ENCODE data around the gene GUCY1B1. TPM values are rescaled to one million over a fixed set of nuclear protein-coding genes. Genes with fewer than 3 reads are reported as not detected.
A peak's percentile ranks its signal among the peaks of the same experiment; 100 is the strongest.

Gene GUCY1B1
- polyA plus RNA-seq (2012; rRNA removed), result 0.36 and 0.38 TPM in 2 replicates
- 0.51 and 0.54 TPM in 2 replicates for polyA plus RNA-seq (2012; cell fraction: cytosol; rRNA removed)
- 0.20 and 0.33 TPM in 2 replicates for polyA plus RNA-seq (2012; cell fraction: nucleus; rRNA removed)

DNA sequence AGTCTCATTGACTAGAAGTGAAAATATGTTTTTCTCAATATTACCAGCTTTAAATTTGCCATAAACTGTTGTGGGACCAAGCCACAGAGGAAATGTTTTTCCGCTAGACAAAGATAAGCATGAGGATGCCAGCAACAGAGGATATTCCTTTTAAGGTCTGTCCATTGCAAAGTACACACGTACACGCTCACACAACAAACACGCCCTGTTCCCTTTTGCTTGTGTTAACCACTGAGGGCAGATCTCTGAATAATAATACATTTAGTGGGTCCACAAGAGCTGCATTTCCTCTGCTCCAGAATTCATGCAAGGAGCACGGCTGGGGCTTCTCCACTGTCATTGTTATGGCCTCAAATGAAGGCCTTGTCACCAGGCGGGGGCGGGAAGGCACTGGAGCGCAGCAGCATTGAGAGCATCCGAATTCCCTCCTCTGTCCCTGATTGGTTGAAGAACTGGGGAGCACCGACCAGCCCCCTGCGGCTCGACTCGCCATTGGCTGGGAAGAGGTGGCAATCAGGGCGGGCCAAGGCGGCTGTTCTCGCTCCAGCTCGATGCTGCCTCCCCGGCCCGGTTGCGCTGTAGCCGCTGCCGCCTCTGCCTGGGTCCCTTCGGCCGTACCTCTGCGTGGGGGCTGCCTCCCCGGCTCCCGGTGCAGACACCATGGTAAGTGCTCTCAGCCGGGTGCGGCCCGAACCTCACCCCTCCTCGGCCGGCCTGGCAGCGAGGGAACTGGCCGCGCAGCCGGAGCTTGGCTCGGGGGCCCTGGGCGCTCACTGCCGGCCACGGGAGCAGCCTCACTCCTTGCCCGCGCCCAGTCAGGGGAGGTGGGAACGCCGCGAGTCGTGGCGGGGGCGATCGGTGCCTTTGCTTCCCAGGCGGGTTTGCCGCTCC is at the start of gene GUCY1B1:
GUCY1B1 (plus strand) TSS at position 541 of the 891 bp plus-strand sequence; CDS start at position 661, 120 bp downstream.
- Histone ChIP-seq H2AFZ (ENCODE audit: low read depth) (peak within 1 kb of the TSS; percentile 76), H3K9ac (peak within 1 kb of the TSS; percentile 16; the same call in 1 of the 2 replicates), H3K36me3 (replicated peaks in 1 of 2; ENCODE audit: control insufficient read depth in 1 of 2, insufficient read depth in 2 of 2, low read length in 1 of 2) (no peaks in the 10 kb centered on the region), H3K27me3 (ENCODE audit: insufficient read depth) (no peaks in the 10 kb centered on the region), H3K27ac (ENCODE audit: low read depth in 2 of 2, low read length in 1 of 2) (peak within 1 kb of the TSS in 1 of 2 experiments; percentile 72; a peak in 2 of 4 replicates), H3K9me2 (no peaks in the 10 kb centered on the region), H3K4me1 (ENCODE audit: control insufficient read depth in 1 of 2, insufficient read depth in 2 of 2, low read depth in 1 of 2, low read length in 1 of 2) (peaks cover 0 to 3% of the 10 kb centered on the region in 2 experiments; a peak in 1 of 4 replicates), H3K79me2 (ENCODE audit: insufficient read depth) (no peaks in the 10 kb centered on the region), H3K9me3 (no peaks in the 10 kb centered on the region), H3K4me3 (ENCODE audit: low read depth in 2 of 2, low read length in 1 of 2) (peak within 1 kb of the TSS; percentile 64 to 67), H3K4me2 (peak within 1 kb of the TSS; percentile 90), H3F3A (replicated peaks; ENCODE audit: insufficient read depth) (no peaks in the 10 kb centered on the region), H4K20me1 (ENCODE audit: insufficient read depth) (no peaks in the 10 kb centered on the region)
- TF ChIP-seq CHD2 (IDR thresholded peaks at IDR 0.05; ENCODE audit: low read length, partially characterized antibody) (peak; percentile 54), SIN3A (IDR thresholded peaks at IDR 0.05; ENCODE audit: borderline replicate concordance, low read depth, low read length) (no peak), MAX (IDR thresholded peaks at IDR 0.05; ENCODE audit: low read depth) (peak; percentile 97), NFIC (IDR thresholded peaks at IDR 0.05; ENCODE audit: borderline replicate concordance) (no peak), FOXJ3 (CRISPR knock-in tag; IDR thresholded peaks at IDR 0.05) (peak; percentile 20; the same call in 1 of the 2 replicates), RAD21 (IDR thresholded peaks at IDR 0.05; ENCODE audit: low read length) (peak; percentile 33), MXI1 (IDR thresholded peaks at IDR 0.05; ENCODE audit: low read depth, low read length) (peak; percentile 28; the same call in 1 of the 2 replicates), NRF1 (IDR thresholded peaks at IDR 0.05; ENCODE audit: low read depth, low read length) (0 out of 2 replicates have a peak, but pooled peaks have one; percentile 16), RFX5 (IDR thresholded peaks at IDR 0.05; ENCODE audit: low read length) (peak; percentile 68; the same call in 1 of the 2 replicates), MEF2A (IDR thresholded peaks at IDR 0.05; ENCODE audit: borderline replicate concordance, low read depth) (no peak)
- TF ChIP-seq, protein P1, sequence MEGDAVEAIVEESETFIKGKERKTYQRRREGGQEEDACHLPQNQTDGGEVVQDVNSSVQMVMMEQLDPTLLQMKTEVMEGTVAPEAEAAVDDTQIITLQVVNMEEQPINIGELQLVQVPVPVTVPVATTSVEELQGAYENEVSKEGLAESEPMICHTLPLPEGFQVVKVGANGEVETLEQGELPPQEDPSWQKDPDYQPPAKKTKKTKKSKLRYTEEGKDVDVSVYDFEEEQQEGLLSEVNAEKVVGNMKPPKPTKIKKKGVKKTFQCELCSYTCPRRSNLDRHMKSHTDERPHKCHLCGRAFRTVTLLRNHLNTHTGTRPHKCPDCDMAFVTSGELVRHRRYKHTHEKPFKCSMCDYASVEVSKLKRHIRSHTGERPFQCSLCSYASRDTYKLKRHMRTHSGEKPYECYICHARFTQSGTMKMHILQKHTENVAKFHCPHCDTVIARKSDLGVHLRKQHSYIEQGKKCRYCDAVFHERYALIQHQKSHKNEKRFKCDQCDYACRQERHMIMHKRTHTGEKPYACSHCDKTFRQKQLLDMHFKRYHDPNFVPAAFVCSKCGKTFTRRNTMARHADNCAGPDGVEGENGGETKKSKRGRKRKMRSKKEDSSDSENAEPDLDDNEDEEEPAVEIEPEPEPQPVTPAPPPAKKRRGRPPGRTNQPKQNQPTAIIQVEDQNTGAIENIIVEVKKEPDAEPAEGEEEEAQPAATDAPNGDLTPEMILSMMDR (IDR thresholded peaks at IDR 0.05), result peak; percentile 43
- TF ChIP-seq, protein P2, sequence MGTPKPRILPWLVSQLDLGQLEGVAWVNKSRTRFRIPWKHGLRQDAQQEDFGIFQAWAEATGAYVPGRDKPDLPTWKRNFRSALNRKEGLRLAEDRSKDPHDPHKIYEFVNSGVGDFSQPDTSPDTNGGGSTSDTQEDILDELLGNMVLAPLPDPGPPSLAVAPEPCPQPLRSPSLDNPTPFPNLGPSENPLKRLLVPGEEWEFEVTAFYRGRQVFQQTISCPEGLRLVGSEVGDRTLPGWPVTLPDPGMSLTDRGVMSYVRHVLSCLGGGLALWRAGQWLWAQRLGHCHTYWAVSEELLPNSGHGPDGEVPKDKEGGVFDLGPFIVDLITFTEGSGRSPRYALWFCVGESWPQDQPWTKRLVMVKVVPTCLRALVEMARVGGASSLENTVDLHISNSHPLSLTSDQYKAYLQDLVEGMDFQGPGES (IDR thresholded peaks at IDR 0.05; ENCODE audit: low read depth, low read length), result peak; percentile 60
- TF ChIP-seq, protein P3, sequence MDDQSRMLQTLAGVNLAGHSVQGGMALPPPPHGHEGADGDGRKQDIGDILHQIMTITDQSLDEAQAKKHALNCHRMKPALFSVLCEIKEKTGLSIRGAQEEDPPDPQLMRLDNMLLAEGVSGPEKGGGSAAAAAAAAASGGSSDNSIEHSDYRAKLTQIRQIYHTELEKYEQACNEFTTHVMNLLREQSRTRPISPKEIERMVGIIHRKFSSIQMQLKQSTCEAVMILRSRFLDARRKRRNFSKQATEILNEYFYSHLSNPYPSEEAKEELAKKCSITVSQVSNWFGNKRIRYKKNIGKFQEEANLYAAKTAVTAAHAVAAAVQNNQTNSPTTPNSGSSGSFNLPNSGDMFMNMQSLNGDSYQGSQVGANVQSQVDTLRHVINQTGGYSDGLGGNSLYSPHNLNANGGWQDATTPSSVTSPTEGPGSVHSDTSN (IDR thresholded peaks at IDR 0.05), result peak; percentile 97
- CTCF ChIA-PET, result interaction anchor here (0.7 to 3.0 kb wide), 19 partner anchors 10 to 883 kb away, joined by 3 to 15 read pairs (median 3); partner anchors contain the start of gene CTSO
- WGBS (ENCODE audit: low lambda C conversion rate), result 54% methylated on average over 9 of the region's 51 CpGs
- POLR2A ChIA-PET, result interaction anchor here (1.3 kb wide), 1 partner anchor 17 kb away, joined by 3 read pairs; no protein-coding TSS in a partner anchor
- peak; percentile 98 for DNase-seq

Measured in SK-N-SH (cell line).